Peyer's patch (tissue), 4 donors: Measurements from ENCODE around the gene LRRTM2. TPM values are rescaled to one million over a fixed set of nuclear protein-coding genes. Genes with fewer than 3 reads are reported as not detected.

ENCODE experiments used
- DNase-seq, 3 donors: peaks; one replicate each; pipeline ENCODE4 v3.0.0-alpha.2; 2017 to 2019
- H3K27ac ChIP-seq, 4 donors: fragments of 200-600 bp; sonication (generic); one replicate each; pipeline ENCODE4 v1.5.1; 2016 to 2019
- H3K27me3 ChIP-seq, 2 donors: fragments of 200-600 bp; sonication (generic); one replicate each; pipeline ENCODE4 v1.5.1; 2019
- H3K36me3 ChIP-seq, 3 donors: fragments of 200-600 bp; sonication (generic); one replicate each; pipeline ENCODE4 v1.5.1; 2016 to 2019
- H3K4me1 ChIP-seq, 4 donors: fragments of 200-600 bp; sonication (generic); one replicate each; pipeline ENCODE4 v1.5.1; 2016 to 2019
- H3K4me3 ChIP-seq, 4 donors: fragments of 200-600 bp; sonication (generic); 1 replicate in 3 of 4; 2 replicates in 1 of 4; pipeline ENCODE4 v1.5.1; 2016 to 2019; ENCODE audit warnings: mild to moderate bottlenecking in 1 of 4
- H3K9me3 ChIP-seq, 4 donors: fragments of 200-600 bp; sonication (generic); one replicate each; pipeline ENCODE4 v1.5.1; 2016 to 2019; ENCODE audit warnings: mild to moderate bottlenecking in 1 of 4
- POLR2A ChIP-seq, 2 donors: fragments of 450-650 bp; IDR thresholded peaks; one replicate each; pipeline ENCODE4 v1.5.1; 2017; ENCODE audit warnings: antibody characterized with exemption in 2 of 2, mild to moderate bottlenecking in 2 of 2, moderate library complexity in 2 of 2
- total RNA-seq, 4 donors: library from RNA; depleted of rRNA; stranded (reverse); fragments of >200 nt; gene quantifications; one replicate each; pipeline ENCODE4 v1.1.0, GENCODE V29; 2016
- TF ChIP-seq, protein P1 (sequence below), 6 experiments: fragments of 450-650 bp in 4 of 6; fragments of 200-600 bp in 2 of 6; sonication (generic) in 1 of 6; IDR thresholded peaks; one replicate each; pipeline ENCODE4 v1.5.1; 2017 to 2019; ENCODE audit warnings: antibody characterized with exemption in 6 of 6, mild to moderate bottlenecking in 3 of 6, moderate library complexity in 1 of 6

The LRRTM2 gene
- total RNA-seq, 4 donors from 2014 or later, result 4.1 TPM; not detected in 3

GRCh38 chr5:138909734-138910133 is 34.6 kb upstream of the LRRTM2 start:
- Histone ChIP-seq H3K4me1 (no peaks in the 10 kb centered on the region), H3K27me3 (no peaks in the 10 kb centered on the region), H3K27ac (no peak overlapping the region), H3K36me3 (peaks cover 0 to 43% (median 0%) of the 10 kb centered on the region in 3 donors), H3K4me3 (no peak overlapping the region), H3K9me3 (no peaks in the 10 kb centered on the region)
- no peak for TF ChIP-seq POLR2A (IDR thresholded peaks at IDR 0.05)
- TF ChIP-seq, protein P1, sequence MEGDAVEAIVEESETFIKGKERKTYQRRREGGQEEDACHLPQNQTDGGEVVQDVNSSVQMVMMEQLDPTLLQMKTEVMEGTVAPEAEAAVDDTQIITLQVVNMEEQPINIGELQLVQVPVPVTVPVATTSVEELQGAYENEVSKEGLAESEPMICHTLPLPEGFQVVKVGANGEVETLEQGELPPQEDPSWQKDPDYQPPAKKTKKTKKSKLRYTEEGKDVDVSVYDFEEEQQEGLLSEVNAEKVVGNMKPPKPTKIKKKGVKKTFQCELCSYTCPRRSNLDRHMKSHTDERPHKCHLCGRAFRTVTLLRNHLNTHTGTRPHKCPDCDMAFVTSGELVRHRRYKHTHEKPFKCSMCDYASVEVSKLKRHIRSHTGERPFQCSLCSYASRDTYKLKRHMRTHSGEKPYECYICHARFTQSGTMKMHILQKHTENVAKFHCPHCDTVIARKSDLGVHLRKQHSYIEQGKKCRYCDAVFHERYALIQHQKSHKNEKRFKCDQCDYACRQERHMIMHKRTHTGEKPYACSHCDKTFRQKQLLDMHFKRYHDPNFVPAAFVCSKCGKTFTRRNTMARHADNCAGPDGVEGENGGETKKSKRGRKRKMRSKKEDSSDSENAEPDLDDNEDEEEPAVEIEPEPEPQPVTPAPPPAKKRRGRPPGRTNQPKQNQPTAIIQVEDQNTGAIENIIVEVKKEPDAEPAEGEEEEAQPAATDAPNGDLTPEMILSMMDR (IDR thresholded peaks at IDR 0.05), result no peak
- no peak for DNase-seq

GRCh38 chr5:138905541-138905940 is 30.4 kb upstream of the LRRTM2 start:
- H3K9me3 ChIP-seq, result no peaks in the 10 kb centered on the region
- H3K36me3 ChIP-seq, result peaks cover 0 to 37% (median 0%) of the 10 kb centered on the region in 3 donors
- H3K4me3 ChIP-seq, result no peak overlapping the region
- no peaks in the 10 kb centered on the region for H3K4me1 ChIP-seq
- TF ChIP-seq, protein P1 (IDR thresholded peaks at IDR 0.05), result no peak
- no peak for TF ChIP-seq POLR2A (IDR thresholded peaks at IDR 0.05)
- no peak overlapping the region for H3K27ac ChIP-seq
- no peak for DNase-seq
- no peaks in the 10 kb centered on the region for H3K27me3 ChIP-seq

GRCh38 chr5:138903130-138903775 is 28.1 kb upstream of the LRRTM2 start:
- Histone ChIP-seq H3K27me3 (no peaks in the 10 kb centered on the region), H3K9me3 (no peaks in the 10 kb centered on the region), H3K4me1 (no peaks in the 10 kb centered on the region), H3K27ac (no peak overlapping the region), H3K36me3 (peaks cover 0 to 38% (median 0%) of the 10 kb centered on the region in 3 donors), H3K4me3 (no peak overlapping the region)
- no peak for DNase-seq
- TF ChIP-seq, protein P1 (IDR thresholded peaks at IDR 0.05), result no peak
- no peak for TF ChIP-seq POLR2A (IDR thresholded peaks at IDR 0.05)

GRCh38 chr5:138901716-138902115 is 26.6 kb upstream of the LRRTM2 start:
- Histone ChIP-seq H3K9me3 (no peaks in the 10 kb centered on the region), H3K36me3 (peaks cover 0 to 36% (median 0%) of the 10 kb centered on the region in 3 donors), H3K27ac (no peak overlapping the region), H3K4me1 (no peaks in the 10 kb centered on the region), H3K4me3 (no peak overlapping the region), H3K27me3 (no peaks in the 10 kb centered on the region)
- no peak for DNase-seq
- TF ChIP-seq, protein P1 (IDR thresholded peaks at IDR 0.05), result no peak
- TF ChIP-seq POLR2A (IDR thresholded peaks at IDR 0.05), result no peak

DNA sequence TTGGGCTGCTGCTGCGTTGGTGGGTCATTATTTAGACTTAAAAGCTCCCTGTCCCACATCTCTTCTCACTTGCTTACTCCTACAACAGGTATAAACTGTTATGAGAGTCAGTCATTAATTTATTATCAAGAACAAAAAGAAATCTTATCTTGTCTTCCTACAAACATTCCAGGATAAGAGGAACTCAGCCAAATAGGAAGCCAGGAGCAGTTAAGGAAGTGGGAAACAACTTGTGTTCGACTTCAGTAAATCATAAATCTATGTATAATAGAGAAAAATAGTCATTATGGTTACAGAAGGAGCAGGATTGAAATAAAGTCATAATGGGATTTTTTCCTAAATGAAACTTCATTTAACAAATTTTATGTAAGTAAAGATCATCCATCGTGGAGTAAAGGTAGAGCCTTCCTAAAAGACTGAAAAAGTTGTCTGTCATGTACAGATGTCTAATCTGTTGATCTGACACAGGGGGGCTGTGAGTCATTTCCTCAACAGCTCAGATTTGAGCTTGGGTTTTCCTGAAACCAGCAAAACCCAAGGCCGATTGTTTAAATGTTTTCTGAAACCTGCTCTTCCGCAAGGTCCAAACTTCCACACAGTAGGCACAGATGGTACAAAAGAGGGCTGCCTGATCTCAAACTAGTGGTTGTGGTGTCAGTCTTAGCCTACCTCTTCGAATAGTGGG is 25.3 kb upstream of the LRRTM2 start:
- Histone ChIP-seq H3K27me3 (no peaks in the 10 kb centered on the region), H3K9me3 (no peaks in the 10 kb centered on the region), H3K4me1 (no peaks in the 10 kb centered on the region), H3K36me3 (peaks cover 0 to 23% (median 0%) of the 10 kb centered on the region in 3 donors), H3K4me3 (no peak overlapping the region), H3K27ac (no peak overlapping the region)
- DNase-seq, result no peak
- TF ChIP-seq, protein P1 (IDR thresholded peaks at IDR 0.05), result no peak
- TF ChIP-seq POLR2A (IDR thresholded peaks at IDR 0.05), result no peak
